ENCODE measurements around the gene STX17.

Gene STX17

GRCh38 chr9:99922711-99923030 is 16.2 kb downstream of the STX17 start:
- DNase-seq, result no peak
- no peak for TF ChIP-seq GATA1 (IDR thresholded peaks at IDR 0.05; ENCODE audit: low read depth, low read length)
- no peak for TF ChIP-seq POLR2A (IDR thresholded peaks at IDR 0.05; ENCODE audit: low read length)

- TF ChIP-seq GATA1 (IDR thresholded peaks at IDR 0.05; ENCODE audit: low read depth, low read length) (no peak), POLR2A (IDR thresholded peaks at IDR 0.05; ENCODE audit: low read length) (no peak)
- DNase-seq, result peak; percentile 4 to 5
Measured at GRCh38 chr9:99925541-99925940, 19.1 kb downstream of the STX17 start.

- no peak for DNase-seq
Measured at GRCh38 chr9:99929652-99930051, 23.2 kb downstream of the STX17 start.

GRCh38 chr9:99931155-99931840 is 24.8 kb downstream of the STX17 start:
- TF ChIP-seq GATA1 (IDR thresholded peaks at IDR 0.05; ENCODE audit: low read depth, low read length) (no peak), POLR2A (IDR thresholded peaks at IDR 0.05; ENCODE audit: low read length) (no peak)
- DNase-seq, result no peak

More at GRCh38 chr9:99929652-99930051, 23.2 kb downstream of the STX17 start:
- no peak for TF ChIP-seq POLR2A (IDR thresholded peaks at IDR 0.05; ENCODE audit: low read length)
- TF ChIP-seq GATA1 (IDR thresholded peaks at IDR 0.05; ENCODE audit: low read depth, low read length), result no peak

GRCh38 chr9:99936947-99937587 is 30.6 kb downstream of the STX17 start:
- TF ChIP-seq GATA1 (IDR thresholded peaks at IDR 0.05; ENCODE audit: low read depth, low read length) (no peak), POLR2A (IDR thresholded peaks at IDR 0.05; ENCODE audit: low read length) (no peak)
- no peak for DNase-seq

GRCh38 chr9:99947395-99947794 is 40.9 kb downstream of the STX17 start:
- DNase-seq, result peak in 1 of 2 experiments; percentile 3
- TF ChIP-seq GATA1 (IDR thresholded peaks at IDR 0.05; ENCODE audit: low read depth, low read length) (no peak), POLR2A (IDR thresholded peaks at IDR 0.05; ENCODE audit: low read length) (no peak)

- no peak for DNase-seq
- TF ChIP-seq GATA1 (IDR thresholded peaks at IDR 0.05; ENCODE audit: low read depth, low read length), result no peak
- no peak for TF ChIP-seq POLR2A (IDR thresholded peaks at IDR 0.05; ENCODE audit: low read length)
Measured at GRCh38 chr9:99948482-99948881, 42.0 kb downstream of the STX17 start.

- no peak for DNase-seq
- no peak for TF ChIP-seq GATA1 (IDR thresholded peaks at IDR 0.05; ENCODE audit: low read depth, low read length)
- no peak for TF ChIP-seq POLR2A (IDR thresholded peaks at IDR 0.05; ENCODE audit: low read length)
Measured at GRCh38 chr9:99948896-99949295, 42.4 kb downstream of the STX17 start.

GRCh38 chr9:99953861-99954507 is 47.5 kb downstream of the STX17 start:
- no peak for DNase-seq

GRCh38 chr9:99954819-99955218 is 48.4 kb downstream of the STX17 start:
- DNase-seq, result no peak
- TF ChIP-seq GATA1 (IDR thresholded peaks at IDR 0.05; ENCODE audit: low read depth, low read length), result no peak
- TF ChIP-seq POLR2A (IDR thresholded peaks at IDR 0.05; ENCODE audit: low read length), result no peak

More at GRCh38 chr9:99953861-99954507, 47.5 kb downstream of the STX17 start:
- TF ChIP-seq POLR2A (IDR thresholded peaks at IDR 0.05; ENCODE audit: low read length) (no peak), GATA1 (IDR thresholded peaks at IDR 0.05; ENCODE audit: low read depth, low read length) (no peak)

- TF ChIP-seq POLR2A (IDR thresholded peaks at IDR 0.05; ENCODE audit: low read length) (no peak), GATA1 (IDR thresholded peaks at IDR 0.05; ENCODE audit: low read depth, low read length) (no peak)
- no peak for DNase-seq
Measured at GRCh38 chr9:99955606-99956005, 49.2 kb downstream of the STX17 start.

- no peak for TF ChIP-seq GATA1 (IDR thresholded peaks at IDR 0.05; ENCODE audit: low read depth, low read length)
- no peak for TF ChIP-seq POLR2A (IDR thresholded peaks at IDR 0.05; ENCODE audit: low read length)
- no peak for DNase-seq
Measured at GRCh38 chr9:99962680-99963261, 56.3 kb downstream of the STX17 start.

GRCh38 chr9:99964336-99964735 is 57.9 kb downstream of the STX17 start:
- no peak for DNase-seq
- TF ChIP-seq POLR2A (IDR thresholded peaks at IDR 0.05; ENCODE audit: low read length) (no peak), GATA1 (IDR thresholded peaks at IDR 0.05; ENCODE audit: low read depth, low read length) (no peak)

GRCh38 chr9:99966001-99966400 is 59.5 kb downstream of the STX17 start:
- no peak for DNase-seq
- TF ChIP-seq POLR2A (IDR thresholded peaks at IDR 0.05; ENCODE audit: low read length) (no peak), GATA1 (IDR thresholded peaks at IDR 0.05; ENCODE audit: low read depth, low read length) (no peak)

All from erythroblast (primary cell).